IMR-90 (cell line): ENCODE measurements around the gene WWC2.

ENCODE experiments used
- BHLHE40 ChIP-seq: fragments of 150-350 bp; IDR thresholded peaks from 2 replicates; pipeline ENCODE4 v1.6.1; 2016; ENCODE audit warnings: mild to moderate bottlenecking, low read depth, low read length
- CEBPB ChIP-seq: IDR thresholded peaks from 2 replicates; pipeline ENCODE4 v1.6.1; 2012; ENCODE audit warnings: low read depth, low read length, improper control_type of control experiment
- FOS ChIP-seq: fragments of 150-350 bp; IDR thresholded peaks from 2 replicates; pipeline ENCODE4 v1.6.1; 2016; ENCODE audit warnings: low read depth, low read length
- POLR2A ChIP-seq: IDR thresholded peaks from 2 replicates; pipeline ENCODE4 v1.6.1; 2012; ENCODE audit warnings: mild to moderate bottlenecking, low read depth, low read length
- RCOR1 ChIP-seq: IDR thresholded peaks from 2 replicates; pipeline ENCODE4 v1.6.1; 2012; ENCODE audit warnings: mild to moderate bottlenecking, low read length, improper control_type of control experiment; ENCODE audit not compliant: insufficient replicate concordance
- TF ChIP-seq, protein P1 (sequence below): conservative IDR thresholded peaks from 2 replicates; pipeline ENCODE4 v1.5.1; 2012; ENCODE audit warnings: mild to moderate bottlenecking, low read depth, low read length, improper control_type of control experiment
- TF ChIP-seq, protein P2 (sequence below): fragments of 150-350 bp; IDR thresholded peaks from 2 replicates; pipeline ENCODE4 v1.6.1; 2016; ENCODE audit warnings: low read depth, mild to moderate bottlenecking, low read length, moderate library complexity, borderline replicate concordance

DNA sequence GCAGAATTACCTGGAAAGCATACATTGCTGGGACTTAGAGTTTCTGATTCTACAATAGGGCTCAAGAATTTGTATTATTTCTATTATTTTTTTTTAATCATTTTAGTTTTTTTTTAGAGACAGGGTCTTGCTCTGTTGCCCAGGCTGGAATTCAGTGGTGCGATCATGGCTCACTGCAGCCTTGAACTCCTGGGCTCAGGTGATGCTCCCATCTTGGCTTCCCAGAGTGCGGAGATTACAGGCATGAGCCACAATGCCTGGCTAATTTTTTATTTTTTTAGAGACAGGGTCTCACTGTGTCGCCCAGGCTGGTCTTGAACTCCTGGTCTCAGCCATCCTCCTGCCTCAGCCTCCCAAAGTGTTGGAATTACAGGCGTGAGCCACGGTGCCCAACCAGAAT lies 92.6 kb downstream of the WWC2 start:
- TF ChIP-seq BHLHE40, result no peak
- TF ChIP-seq, protein P1, sequence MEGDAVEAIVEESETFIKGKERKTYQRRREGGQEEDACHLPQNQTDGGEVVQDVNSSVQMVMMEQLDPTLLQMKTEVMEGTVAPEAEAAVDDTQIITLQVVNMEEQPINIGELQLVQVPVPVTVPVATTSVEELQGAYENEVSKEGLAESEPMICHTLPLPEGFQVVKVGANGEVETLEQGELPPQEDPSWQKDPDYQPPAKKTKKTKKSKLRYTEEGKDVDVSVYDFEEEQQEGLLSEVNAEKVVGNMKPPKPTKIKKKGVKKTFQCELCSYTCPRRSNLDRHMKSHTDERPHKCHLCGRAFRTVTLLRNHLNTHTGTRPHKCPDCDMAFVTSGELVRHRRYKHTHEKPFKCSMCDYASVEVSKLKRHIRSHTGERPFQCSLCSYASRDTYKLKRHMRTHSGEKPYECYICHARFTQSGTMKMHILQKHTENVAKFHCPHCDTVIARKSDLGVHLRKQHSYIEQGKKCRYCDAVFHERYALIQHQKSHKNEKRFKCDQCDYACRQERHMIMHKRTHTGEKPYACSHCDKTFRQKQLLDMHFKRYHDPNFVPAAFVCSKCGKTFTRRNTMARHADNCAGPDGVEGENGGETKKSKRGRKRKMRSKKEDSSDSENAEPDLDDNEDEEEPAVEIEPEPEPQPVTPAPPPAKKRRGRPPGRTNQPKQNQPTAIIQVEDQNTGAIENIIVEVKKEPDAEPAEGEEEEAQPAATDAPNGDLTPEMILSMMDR, result no peak
- TF ChIP-seq CEBPB, result no peak
- TF ChIP-seq RCOR1, result no peak
- no peak for TF ChIP-seq POLR2A
- TF ChIP-seq FOS, result no peak
- TF ChIP-seq, protein P2, sequence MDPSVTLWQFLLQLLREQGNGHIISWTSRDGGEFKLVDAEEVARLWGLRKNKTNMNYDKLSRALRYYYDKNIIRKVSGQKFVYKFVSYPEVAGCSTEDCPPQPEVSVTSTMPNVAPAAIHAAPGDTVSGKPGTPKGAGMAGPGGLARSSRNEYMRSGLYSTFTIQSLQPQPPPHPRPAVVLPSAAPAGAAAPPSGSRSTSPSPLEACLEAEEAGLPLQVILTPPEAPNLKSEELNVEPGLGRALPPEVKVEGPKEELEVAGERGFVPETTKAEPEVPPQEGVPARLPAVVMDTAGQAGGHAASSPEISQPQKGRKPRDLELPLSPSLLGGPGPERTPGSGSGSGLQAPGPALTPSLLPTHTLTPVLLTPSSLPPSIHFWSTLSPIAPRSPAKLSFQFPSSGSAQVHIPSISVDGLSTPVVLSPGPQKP, result no peak
